Activated T-cell treated with anti-CD3 and anti-CD28 coated beads, Interleukin-2, amount 50 U/mL, for 48 hours (primary cell): ENCODE results near the gene TBKBP1.
"Not testable (repeated sequence)": the region's sequence is repeated elsewhere in the genome, so short reads cannot be mapped to it uniquely, and the experiment has no call there.

Experiments
- DNase-seq, 2 experiments: peaks; one replicate each; pipeline ENCODE4 v3.0.0-alpha.2; 2020

Gene TBKBP1

DNA sequence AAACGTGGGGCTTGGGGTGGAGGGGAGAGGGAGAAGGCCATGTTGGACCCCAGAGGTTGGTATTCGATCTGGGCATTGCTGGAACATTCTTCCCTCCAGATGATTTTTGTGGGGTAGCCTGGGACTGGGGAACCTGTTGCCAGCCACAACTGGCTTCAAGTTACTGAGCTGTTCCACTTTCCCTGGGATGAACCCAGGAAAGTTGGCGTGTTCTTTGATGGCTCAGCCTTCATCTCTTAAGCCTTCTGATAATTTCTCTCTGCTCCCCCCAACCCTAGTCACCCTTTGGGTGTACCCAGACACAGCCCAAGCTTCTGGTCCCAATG is 41.1 kb downstream of the TBKBP1 start:
- DNase-seq, result no peak

GRCh38 chr17:47735536-47736011 is 41.6 kb downstream of the TBKBP1 start:
- peak in 1 of 2 experiments; percentile 47 for DNase-seq

DNA sequence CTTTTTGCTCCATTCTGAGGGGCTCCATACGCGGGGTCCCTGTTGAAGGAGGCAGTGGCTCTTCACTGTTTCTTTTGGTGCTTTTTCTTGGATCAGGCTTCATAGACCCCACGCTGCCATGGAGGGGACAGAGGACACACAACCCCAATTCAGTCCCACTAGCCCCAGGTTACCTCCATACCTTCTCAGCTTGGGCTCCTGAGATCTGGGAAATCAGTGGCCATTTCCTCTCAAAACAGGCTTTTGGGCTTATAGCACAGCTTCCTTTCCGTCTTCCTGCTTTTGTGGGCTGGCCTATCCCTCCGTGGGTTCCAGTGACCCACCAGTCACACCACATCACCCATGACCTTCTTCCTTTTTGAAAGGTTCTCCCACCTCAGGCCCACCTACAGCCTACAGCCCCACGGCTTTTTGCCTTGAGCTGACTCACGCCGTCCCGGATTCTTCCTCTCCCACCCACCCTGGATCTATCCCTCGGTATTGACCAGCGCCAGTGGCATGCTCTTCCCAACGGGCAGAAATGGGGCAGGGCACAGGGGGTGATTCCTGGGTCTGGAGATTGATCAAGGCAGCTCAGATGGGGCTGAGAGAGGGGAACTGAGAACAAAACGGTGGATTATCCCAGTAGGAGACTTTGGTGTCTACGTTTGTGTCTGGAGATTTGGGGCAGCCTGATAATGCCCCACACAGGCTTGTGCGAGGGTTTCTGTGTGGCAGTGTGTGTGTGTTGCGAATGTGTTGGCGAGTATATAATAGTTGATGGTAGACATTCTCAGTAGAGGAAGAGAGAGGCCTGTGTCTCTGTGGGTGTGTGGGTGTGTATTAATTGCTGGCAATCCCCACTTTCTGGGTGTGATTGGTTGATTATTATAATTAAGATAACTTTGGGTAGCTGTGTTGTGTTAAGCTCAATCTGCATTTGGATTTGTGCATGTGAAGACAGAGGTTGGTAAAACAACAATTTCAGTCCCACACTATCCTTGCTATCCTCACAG is 42.8 kb downstream of the TBKBP1 start:
- no peak for DNase-seq

GRCh38 chr17:47738178-47738577 is 44.2 kb downstream of the TBKBP1 start:
- DNase-seq, result no peak

DNA sequence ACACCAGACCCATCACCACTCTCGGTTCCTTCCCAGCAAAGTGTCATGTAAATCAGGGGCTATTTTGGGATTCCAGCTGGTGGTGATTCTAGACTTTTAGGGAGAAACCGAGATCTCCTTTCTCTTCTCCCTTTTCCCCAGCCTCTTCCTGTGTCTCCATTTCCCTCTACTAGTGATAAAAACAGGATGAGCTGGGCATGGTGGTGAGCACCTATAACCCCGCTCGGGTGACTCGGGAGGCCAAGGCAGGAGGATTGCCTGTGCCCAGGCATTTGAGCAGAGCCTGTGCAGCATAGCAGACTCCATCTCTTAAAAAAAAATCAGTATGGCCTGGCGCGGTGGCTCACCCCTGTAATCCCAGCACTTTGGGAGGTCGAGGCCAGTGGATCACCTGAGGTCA is 45.2 kb downstream of the TBKBP1 start:
- DNase-seq, result no peak

GRCh38 chr17:47739945-47740344 is 46.0 kb downstream of the TBKBP1 start:
- DNase-seq, result not testable (repeated sequence)

DNA sequence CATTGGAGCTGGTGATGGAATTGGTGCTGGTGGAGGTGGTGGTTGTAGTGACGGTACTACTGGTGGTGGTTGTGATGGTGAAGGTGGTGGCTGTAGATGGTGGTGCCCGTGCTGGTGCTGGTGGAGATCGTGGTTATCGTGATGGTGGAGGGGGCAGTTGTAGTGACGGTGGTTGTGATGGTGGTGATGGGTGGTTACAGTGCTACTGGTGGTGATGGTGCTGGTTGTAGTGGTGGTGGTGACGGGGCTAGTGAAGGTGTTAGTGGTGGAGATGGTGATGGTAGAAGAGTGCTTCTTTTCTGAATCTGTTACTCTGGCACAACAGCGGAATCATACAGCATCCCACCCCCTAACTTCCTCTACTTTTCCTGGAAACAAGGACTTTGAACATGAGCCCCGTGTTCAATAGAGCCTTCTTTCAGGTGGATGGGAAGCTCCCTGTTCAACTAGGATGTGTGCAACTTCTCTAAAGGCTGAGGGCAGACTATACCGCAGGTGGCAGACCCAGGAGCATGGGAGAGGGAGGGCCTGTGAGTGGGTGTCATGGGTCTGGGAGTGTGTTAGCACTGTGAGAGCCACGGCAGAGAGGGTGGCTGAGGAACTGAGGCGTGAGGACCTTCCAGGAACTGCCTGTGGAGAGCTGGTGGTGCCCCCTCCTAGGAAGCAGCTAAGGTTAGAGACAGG is 47.3 kb downstream of the TBKBP1 start:
- DNase-seq, result peak in 1 of 2 experiments; percentile 50

DNA sequence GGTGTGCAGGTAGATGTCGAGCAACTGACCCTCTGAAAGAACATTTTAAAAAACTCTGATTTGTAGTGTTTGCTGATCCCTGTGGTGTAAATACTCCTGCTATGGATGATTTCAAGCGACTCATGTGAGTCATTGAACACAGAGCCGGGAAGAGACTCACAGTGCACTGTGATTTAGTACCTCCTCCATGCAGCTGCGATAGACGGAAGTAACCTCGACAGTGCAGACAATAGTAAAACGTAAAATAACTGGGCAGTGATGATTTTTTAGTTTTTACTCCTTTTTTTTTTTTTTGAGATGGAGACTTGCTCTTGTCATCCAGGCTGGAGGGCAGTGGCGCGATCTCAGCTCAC is 47.8 kb downstream of the TBKBP1 start:
- DNase-seq, result no peak

GRCh38 chr17:47742319-47743181 is 48.6 kb downstream of the TBKBP1 start:
- DNase-seq, result peak; percentile 49 to 66

GRCh38 chr17:47744168-47745036 is 50.4 kb downstream of the TBKBP1 start:
- DNase-seq, result no peak

GRCh38 chr17:47745037-47745380 is 51.0 kb downstream of the TBKBP1 start:
- DNase-seq, result no peak

DNA sequence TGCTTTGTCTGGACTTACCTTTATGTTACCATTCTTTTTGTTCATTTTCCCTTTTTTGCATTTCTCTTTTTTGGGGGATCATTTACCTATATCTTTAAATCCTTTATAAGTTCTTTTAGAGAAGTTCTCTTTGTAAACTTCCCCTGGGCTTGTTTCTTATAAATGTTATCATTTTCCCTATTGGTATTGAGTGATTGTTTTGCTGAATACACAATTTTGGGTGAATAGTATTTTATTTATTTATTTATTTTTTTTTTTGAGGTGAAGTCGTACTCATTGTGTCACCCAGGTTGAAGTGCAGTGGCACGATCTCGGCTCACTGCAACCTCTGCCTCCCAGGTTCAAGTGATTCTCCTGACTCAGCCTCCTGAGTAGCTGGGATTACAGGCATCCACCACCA is 57.5 kb downstream of the TBKBP1 start:
- DNase-seq, result no peak

GRCh38 chr17:47757386-47757785 is 63.4 kb downstream of the TBKBP1 start:
- DNase-seq, result no peak

- DNase-seq, result no peak
These were observed 66.6 kb downstream of the TBKBP1 start for GRCh38 chr17:47760409-47761140.
